GM23248 (cell line): ENCODE results near the gene FBXL3. TPM values are rescaled to one million over a fixed set of nuclear protein-coding genes. Genes with fewer than 3 reads are reported as not detected.

Experiments used
- DNase-seq: peaks from one replicate; pipeline ENCODE4 v3.0.0-alpha.2; 2015
- H2AFZ ChIP-seq: fragments of 200-600 bp; sonication (generic); 2 replicates; pipeline ENCODE4 v1.6.1; 2016; ENCODE audit warnings: antibody characterized with exemption
- H3F3A ChIP-seq: fragments of 200-600 bp; sonication (generic); 2 replicates; pipeline ENCODE4 v1.6.1; 2016; ENCODE audit warnings: mild to moderate bottlenecking, antibody characterized with exemption, mixed run types; ENCODE audit not compliant: insufficient read depth
- H3K27ac ChIP-seq: fragments of 200-600 bp; sonication (generic); 2 replicates; pipeline ENCODE4 v1.5.1; 2016; ENCODE audit warnings: mild to moderate bottlenecking
- H3K27me3 ChIP-seq: fragments of 200-600 bp; sonication (generic); replicated peaks from 2 replicates; pipeline ENCODE4 v1.6.1; 2016; ENCODE audit warnings: mild to moderate bottlenecking; ENCODE audit not compliant: insufficient read depth
- H3K36me3 ChIP-seq: fragments of 200-600 bp; sonication (generic); 2 replicates; pipeline ENCODE4 v1.6.1; 2016; ENCODE audit warnings: low read depth, mild to moderate bottlenecking
- H3K4me1 ChIP-seq: fragments of 200-600 bp; sonication (generic); 2 replicates; pipeline ENCODE4 v1.6.1; 2016; ENCODE audit warnings: mild to moderate bottlenecking; ENCODE audit not compliant: insufficient read depth
- H3K4me2 ChIP-seq: fragments of 200-600 bp; sonication (generic); one replicate; pipeline ENCODE4 v1.6.1; 2016; ENCODE audit warnings: mild to moderate bottlenecking; ENCODE audit not compliant: unreplicated experiment
- H3K4me3 ChIP-seq: fragments of 200-600 bp; sonication (generic); 2 replicates; pipeline ENCODE4 v1.5.1; 2016; ENCODE audit warnings: mild to moderate bottlenecking
- H3K79me2 ChIP-seq: fragments of 200-600 bp; sonication (generic); 2 replicates; pipeline ENCODE4 v1.6.1; 2016; ENCODE audit warnings: mild to moderate bottlenecking; ENCODE audit not compliant: insufficient read depth
- H3K9ac ChIP-seq: fragments of 200-600 bp; sonication (generic); 2 replicates; pipeline ENCODE4 v1.6.1; 2016; ENCODE audit warnings: mild to moderate bottlenecking
- H3K9me2 ChIP-seq: fragments of 200-600 bp; sonication (generic); 2 replicates; pipeline ENCODE4 v1.6.1; 2016; ENCODE audit warnings: mixed run types, mild to moderate bottlenecking, moderate library complexity; ENCODE audit not compliant: insufficient read depth
- H3K9me3 ChIP-seq: fragments of 200-600 bp; sonication (generic); one replicate; pipeline ENCODE4 v1.6.1; 2017; ENCODE audit warnings: low read depth
- H4K20me1 ChIP-seq: fragments of 200-600 bp; sonication (generic); 2 replicates; pipeline ENCODE4 v1.6.0; 2016; ENCODE audit not compliant: insufficient read depth
- EZH2 ChIP-seq: fragments of 200-600 bp; sonication (generic); IDR thresholded peaks from 2 replicates; pipeline ENCODE4 v1.6.1; 2018; ENCODE audit warnings: antibody characterized with exemption, mild to moderate bottlenecking; ENCODE audit not compliant: insufficient read depth, poor library complexity, severe bottlenecking
- EZH2phosphoT487 ChIP-seq: fragments of 200-600 bp; sonication (generic); IDR thresholded peaks from 2 replicates; pipeline ENCODE4 v1.6.1; 2018; ENCODE audit warnings: antibody characterized with exemption, moderate library complexity, mild to moderate bottlenecking, low read depth; ENCODE audit not compliant: insufficient read depth
- WGBS, 2 experiments: methylation state at CpG; one replicate each; pipeline ENCODE4 v1.1.6; 2015 to 2017; ENCODE audit warnings: low lambda C conversion rate in 2 of 2, low coverage in 1 of 2; ENCODE audit errors: missing lambda C conversion rate in 2 of 2; 5-methylcytosine and 5-hydroxymethylcytosine counted together
- in situ Hi-C: fragments of 300-500 bp; cut with MboI; formaldehyde crosslinking; loops from 2 replicates; pipeline ENCODE4 v1.15.0; 2020
- polyA plus RNA-seq: library from polyadenylated mRNA; unstranded; fragments of >200 nt; fragmentation: Nextera tagmentation; extraction: Ambion mirVana; gene quantifications from 2 replicates; pipeline ENCODE4 v1.2.1, GENCODE V29; 2016
- total RNA-seq: library from RNA; depleted of rRNA; stranded (reverse); fragments of >200 nt; shearing (Covaris generic); gene quantifications from 2 replicates; pipeline ENCODE4 v1.2.3, GENCODE V29; 2014

Gene FBXL3
- total and polyA plus RNA-seq, 2 experiments from 2014 or later = 44.8 to 83.1 TPM

GRCh38 chr13:77001540-77001939 lies 25.4 kb downstream of the FBXL3 start:
- no peaks in the 10 kb centered on the region for H3K27me3 ChIP-seq
- H2AFZ ChIP-seq = no peak overlapping the region
- no peak overlapping the region for H3K4me3 ChIP-seq
- TF ChIP-seq EZH2 = no peak
- TF ChIP-seq EZH2phosphoT487 = no peak
- H3F3A ChIP-seq = peaks cover 58% of the 10 kb centered on the region
- no peak overlapping the region for H3K9ac ChIP-seq
- H4K20me1 ChIP-seq = no peaks in the 10 kb centered on the region
- no peaks in the 10 kb centered on the region for H3K9me2 ChIP-seq
- H3K9me3 ChIP-seq = no peaks in the 10 kb centered on the region
- H3K4me2 ChIP-seq = no peak overlapping the region
- H3K4me1 ChIP-seq = peaks cover 20% of the 10 kb centered on the region; the same call in 1 of the 2 replicates
- no peak for DNase-seq
- H3K79me2 ChIP-seq = peaks cover 57% of the 10 kb centered on the region
- 44 to 49% methylated on average over 4 of the region's 4 CpGs for WGBS, 2 experiments
- H3K27ac ChIP-seq = no peak overlapping the region
- peaks cover 31% of the 10 kb centered on the region; the same call in 1 of the 2 replicates for H3K36me3 ChIP-seq
- in situ Hi-C loops = no loop called here

DNA sequence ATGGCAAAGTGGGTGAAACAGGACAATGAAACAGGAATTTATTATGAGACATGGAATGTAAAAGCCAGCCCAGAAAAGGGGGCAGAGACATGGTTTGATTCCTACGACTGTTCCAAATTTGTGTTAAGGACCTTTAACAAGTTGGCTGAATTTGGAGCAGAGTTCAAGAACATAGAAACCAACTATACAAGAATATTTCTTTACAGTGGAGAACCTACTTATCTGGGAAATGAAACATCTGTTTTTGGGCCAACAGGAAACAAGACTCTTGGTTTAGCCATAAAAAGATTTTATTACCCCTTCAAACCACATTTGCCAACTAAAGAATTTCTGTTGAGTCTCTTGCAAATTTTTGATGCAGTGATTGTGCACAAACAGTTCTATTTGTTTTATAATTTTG lies 26.5 kb downstream of the FBXL3 start:
- Histone ChIP-seq H3K9ac (no peak overlapping the region), H3F3A (peaks cover 55% of the 10 kb centered on the region), H2AFZ (no peak overlapping the region), H4K20me1 (no peaks in the 10 kb centered on the region), H3K4me3 (no peak overlapping the region), H3K4me2 (no peak overlapping the region), H3K4me1 (peaks cover 15% of the 10 kb centered on the region; the same call in 1 of the 2 replicates), H3K36me3 (peaks cover 34% of the 10 kb centered on the region), H3K79me2 (peaks cover 56% of the 10 kb centered on the region), H3K9me2 (no peaks in the 10 kb centered on the region), H3K9me3 (no peaks in the 10 kb centered on the region), H3K27me3 (no peaks in the 10 kb centered on the region), H3K27ac (peak overlapping the region; percentile 31)
- in situ Hi-C loops = no loop called here
- TF ChIP-seq EZH2 = no peak
- no peak for TF ChIP-seq EZH2phosphoT487
- DNase-seq = peak; percentile 25
- 31 to 34% methylated on average over 1 of the region's 1 CpG for WGBS, 2 experiments

- WGBS, 2 experiments = 96 to 98% methylated on average over 3 of the region's 3 CpGs
- Histone ChIP-seq H3K27me3 (no peaks in the 10 kb centered on the region), H3K79me2 (peaks cover 58% of the 10 kb centered on the region), H3K4me2 (peak overlapping the region; percentile 94), H3K9me3 (no peaks in the 10 kb centered on the region), H3K9me2 (no peaks in the 10 kb centered on the region), H2AFZ (no peak overlapping the region), H3F3A (peaks cover 24% of the 10 kb centered on the region; the same call in 1 of the 2 replicates), H3K4me1 (peaks cover 23% of the 10 kb centered on the region), H3K9ac (no peak overlapping the region), H3K27ac (peak overlapping the region; percentile 90; the same call in 1 of the 2 replicates), H3K36me3 (peaks cover 19% of the 10 kb centered on the region), H4K20me1 (no peaks in the 10 kb centered on the region), H3K4me3 (peak overlapping the region; percentile 25; the same call in 1 of the 2 replicates)
- TF ChIP-seq EZH2phosphoT487 (no peak), EZH2 (no peak)
- in situ Hi-C loops = no loop called here
- peak; percentile 51 for DNase-seq
Measured at GRCh38 chr13:76994281-76994680, 32.7 kb downstream of the FBXL3 start.

GRCh38 chr13:76993473-76993872 lies 33.5 kb downstream of the FBXL3 start:
- peaks cover 23% of the 10 kb centered on the region for H3K4me1 ChIP-seq
- H3K36me3 ChIP-seq = peaks cover 12% of the 10 kb centered on the region
- H3K27ac ChIP-seq = peak overlapping the region; percentile 90
- no peaks in the 10 kb centered on the region for H4K20me1 ChIP-seq
- H3K4me2 ChIP-seq = peak overlapping the region; percentile 94
- DNase-seq = no peak
- in situ Hi-C loops = no loop called here
- peak overlapping the region; percentile 87 for H3K4me3 ChIP-seq
- H3K27me3 ChIP-seq = no peaks in the 10 kb centered on the region
- H3F3A ChIP-seq = peaks cover 20% of the 10 kb centered on the region; the same call in 1 of the 2 replicates
- H3K9ac ChIP-seq = peak overlapping the region; percentile 98
- TF ChIP-seq EZH2phosphoT487 = no peak
- TF ChIP-seq EZH2 = no peak
- 84 to 88% methylated on average over 5 of the region's 5 CpGs for WGBS, 2 experiments
- H3K9me2 ChIP-seq = no peaks in the 10 kb centered on the region
- peaks cover 58% of the 10 kb centered on the region for H3K79me2 ChIP-seq
- no peaks in the 10 kb centered on the region for H3K9me3 ChIP-seq
- no peak overlapping the region for H2AFZ ChIP-seq

DNA sequence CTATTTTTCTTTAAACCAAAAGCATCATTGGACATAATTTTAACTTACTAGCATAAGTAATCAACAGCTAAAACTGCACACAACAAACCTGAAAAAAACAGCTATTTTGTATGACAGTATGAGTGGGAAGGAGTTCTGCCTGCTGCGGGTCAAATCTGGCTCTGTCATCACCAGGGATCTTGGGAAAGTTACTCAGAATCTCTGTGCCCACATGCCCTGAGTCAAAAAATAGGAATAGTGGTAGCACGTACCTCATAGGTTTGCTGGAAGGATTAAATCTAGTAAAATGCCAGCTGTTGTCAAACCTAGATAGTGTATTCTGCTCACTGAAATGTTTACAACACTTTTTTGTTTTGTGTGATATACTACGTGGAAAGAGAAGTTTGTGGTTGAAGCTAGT lies 33.9 kb downstream of the FBXL3 start:
- Histone ChIP-seq H3K27ac (peak overlapping the region; percentile 90), H3K4me3 (peak overlapping the region; percentile 87), H3K4me2 (peak overlapping the region; percentile 94), H3K36me3 (peaks cover 8% of the 10 kb centered on the region), H3K79me2 (peaks cover 58% of the 10 kb centered on the region), H3K9me3 (no peaks in the 10 kb centered on the region), H3F3A (peaks cover 16% of the 10 kb centered on the region; the same call in 1 of the 2 replicates), H3K9me2 (no peaks in the 10 kb centered on the region), H3K9ac (peak overlapping the region; percentile 98), H4K20me1 (no peaks in the 10 kb centered on the region), H3K27me3 (no peaks in the 10 kb centered on the region), H2AFZ (peak overlapping the region; percentile 96), H3K4me1 (peaks cover 23% of the 10 kb centered on the region)
- in situ Hi-C loops = no loop called here
- WGBS, 2 experiments = 5 to 7% methylated on average over 3 of the region's 3 CpGs
- peak; percentile 86 for DNase-seq
- TF ChIP-seq EZH2phosphoT487 = no peak
- TF ChIP-seq EZH2 = no peak
